PC-3 (cell line): ENCODE results near the gene OVAAL. TPM values are rescaled to one million over a fixed set of nuclear protein-coding genes. Genes with fewer than 3 reads are reported as not detected.

Experiments used
- ATAC-seq: fragments of 200-7000 bp; cut with Tn5 transposase; 2 replicates; pipeline ENCODE4 v1.9.1; 2020; ENCODE audit warnings: mild to moderate bottlenecking, moderate library complexity
- Bru-seq: library from RNA; stranded (reverse); fragments of 400-500 nt; gene quantifications from one replicate; lab custom pipeline; 2021; lab: Mats Ljungman, UMichigan
- BruChase-seq, 2 experiments: library from RNA; stranded (reverse); fragments of 400-500 nt; gene quantifications; one replicate each; lab custom pipeline; 2021; lab: Mats Ljungman, UMichigan
- BruUV-seq: library from RNA; stranded (reverse); fragments of 400-500 nt; replicated peaks from 2 replicates; lab custom pipeline; 2021; lab: Mats Ljungman, UMichigan
- CTCF ChIA-PET: fragments of 300-600 bp; sonication (Branson Sonifier 250); formaldehyde crosslinking; loops from one replicate; lab custom pipeline; 2022; ENCODE audit warnings: antibody characterized with exemption; lab: Charles Lee
- POLR2A ChIA-PET: fragments of 300-600 bp; sonication (Branson Sonifier 250); formaldehyde crosslinking; loops from one replicate; lab custom pipeline; 2022; ENCODE audit warnings: antibody characterized with exemption; ENCODE audit not compliant: unreplicated experiment; lab: Charles Lee
- DNase-seq: peaks from one replicate; pipeline ENCODE4 v3.0.0-alpha.2; 2015
- H2AFZ ChIP-seq: fragments of 300-600 bp; sonication (generic); 2 replicates; pipeline ENCODE4 v1.6.0; 2016; ENCODE audit warnings: antibody characterized with exemption, low read length
- H3F3A ChIP-seq: fragments of 300-600 bp; sonication (generic); one replicate; pipeline ENCODE4 v1.6.0; 2017; ENCODE audit warnings: antibody characterized with exemption, low read length, control low read depth, mild to moderate bottlenecking; ENCODE audit not compliant: unreplicated experiment
- H3K27ac ChIP-seq: fragments of 300-600 bp; sonication (generic); 2 replicates; pipeline ENCODE4 v1.5.1; 2016; ENCODE audit warnings: mild to moderate bottlenecking, low read length
- H3K27me3 ChIP-seq: fragments of 300-600 bp; sonication (generic); 2 replicates; pipeline ENCODE4 v1.6.1; 2016; ENCODE audit warnings: low read length, mixed read lengths
- H3K36me3 ChIP-seq: fragments of 300-600 bp; sonication (generic); 2 replicates; pipeline ENCODE4 v1.6.1; 2016; ENCODE audit warnings: low read depth, mixed run types, low read length, mixed read lengths
- H3K4me1 ChIP-seq: fragments of 300-600 bp; sonication (generic); 2 replicates; pipeline ENCODE4 v1.5.1; 2016; ENCODE audit warnings: low read length; ENCODE audit not compliant: insufficient read depth
- H3K4me2 ChIP-seq: fragments of 300-600 bp; sonication (generic); 2 replicates; pipeline ENCODE4 v1.6.0; 2016; ENCODE audit warnings: low read length
- H3K4me3 ChIP-seq: fragments of 300-600 bp; sonication (generic); 2 replicates; pipeline ENCODE4 v1.5.1; 2016; ENCODE audit warnings: mild to moderate bottlenecking, low read length, mixed read lengths
- H3K79me2 ChIP-seq: fragments of 300-600 bp; sonication (generic); 2 replicates; pipeline ENCODE4 v1.6.1; 2017; ENCODE audit warnings: low read length, mixed read lengths
- H3K9ac ChIP-seq: fragments of 300-600 bp; sonication (generic); 2 replicates; pipeline ENCODE4 v1.6.0; 2016; ENCODE audit warnings: mild to moderate bottlenecking, low read length
- H3K9me2 ChIP-seq: fragments of 300-600 bp; sonication (generic); replicated peaks from 2 replicates; pipeline ENCODE4 v1.6.1; 2016; ENCODE audit warnings: mixed run types, low read length, mixed read lengths
- H3K9me3 ChIP-seq: fragments of 300-600 bp; sonication (generic); 2 replicates; pipeline ENCODE4 v1.6.1; 2016; ENCODE audit warnings: low read length, mixed read lengths
- H4K20me1 ChIP-seq: fragments of 300-600 bp; sonication (generic); 2 replicates; pipeline ENCODE4 v1.6.1; 2016; ENCODE audit warnings: low read length, mixed read lengths
- CTCF ChIP-seq: fragments of 300-600 bp; sonication (generic); conservative IDR thresholded peaks from 2 replicates; pipeline ENCODE4 v1.5.1; 2017; ENCODE audit warnings: antibody characterized with exemption, low read depth, mild to moderate bottlenecking, low read length
- EZH2 ChIP-seq: fragments of 300-600 bp; sonication (generic); IDR thresholded peaks from one replicate; pipeline ENCODE4 v1.6.1; 2017; ENCODE audit warnings: antibody characterized with exemption, mild to moderate bottlenecking, low read length; ENCODE audit not compliant: unreplicated experiment
- EZH2phosphoT487 ChIP-seq: fragments of 300-600 bp; sonication (generic); IDR thresholded peaks from 2 replicates; pipeline ENCODE4 v1.6.1; 2018; ENCODE audit warnings: mild to moderate bottlenecking, antibody characterized with exemption, low read length, borderline replicate concordance
- intact Hi-C: fragments of 100-400 bp; cut with micrococcal nuclease; formaldehyde crosslinking; loops from 2 replicates; pipeline ENCODE4 v1.9.0; 2023
- long read RNA-seq: library from polyadenylated mRNA; unstranded; transcript quantifications from one replicate; pipeline ENCODE4 v2.0.0, GENCODE V29; 2021; ENCODE audit not compliant: unreplicated experiment
- total RNA-seq: library from RNA; depleted of rRNA; stranded (reverse); fragments of >200 nt; gene quantifications from 2 replicates; pipeline ENCODE4 v1.2.3, GENCODE V29; 2014; rRNA removed

Gene OVAAL
- total RNA-seq (not detected in 2 replicates), Bru-seq, nascent RNA (not detected), BruChase-seq, experiment 1, labeled RNA remaining after a 6-hour chase (percentile 6 among the genes with signal in this experiment), BruChase-seq, experiment 2, labeled RNA remaining after a 2-hour chase (not detected)
- long read RNA-seq: 0 reads

GRCh38 chr1:180558664-180559063 is at the start of gene OVAAL:
Gene OVAAL, plus strand, starts transcription at chr1:180558964.
- Histone ChIP-seq H3F3A (no peaks in the 10 kb centered on the region), H3K9me3 (no peaks in the 10 kb centered on the region), H3K36me3 (no peaks in the 10 kb centered on the region), H3K9ac (no peak within 1 kb of the TSS), H3K4me1 (0 out of 2 replicates have a peak, but pooled peaks cover 9% of the 10 kb centered on the region), H3K27me3 (no peaks in the 10 kb centered on the region), H3K9me2 (no peaks in the 10 kb centered on the region), H4K20me1 (no peaks in the 10 kb centered on the region), H2AFZ (no peak within 1 kb of the TSS), H3K4me3 (no peak within 1 kb of the TSS), H3K79me2 (no peaks in the 10 kb centered on the region), H3K27ac (no peak within 1 kb of the TSS), H3K4me2 (no peak within 1 kb of the TSS)
- BruUV-seq: no TSS peak
- CTCF ChIA-PET: no interaction called here
- no peak for TF ChIP-seq CTCF
- no peak for TF ChIP-seq EZH2phosphoT487
- TF ChIP-seq EZH2: no peak
- POLR2A ChIA-PET: no interaction called here
- DNase-seq (no peak), ATAC-seq (no peak)
- intact Hi-C loops: no loop called here

- Histone ChIP-seq H3F3A (no peaks in the 10 kb centered on the region), H2AFZ (no peak overlapping the region), H3K4me2 (peak overlapping the region; percentile 39; the same call in 1 of the 2 replicates), H3K4me1 (peaks cover 19% of the 10 kb centered on the region), H3K79me2 (no peaks in the 10 kb centered on the region), H4K20me1 (no peaks in the 10 kb centered on the region), H3K9me3 (no peaks in the 10 kb centered on the region), H3K4me3 (no peak overlapping the region), H3K27ac (peak overlapping the region; percentile 61; the same call in 1 of the 2 replicates), H3K9ac (no peak overlapping the region), H3K27me3 (no peaks in the 10 kb centered on the region), H3K36me3 (no peaks in the 10 kb centered on the region), H3K9me2 (no peaks in the 10 kb centered on the region)
- no TSS peak for BruUV-seq
- POLR2A ChIA-PET: no interaction called here
- CTCF ChIA-PET: no interaction called here
- intact Hi-C loops: loop anchor here (5.0 to 10.0 kb wide), 2 partner anchors 581 to 654 kb away; no protein-coding TSS in a partner anchor
- peak; percentile 71 for ATAC-seq
- peak; percentile 69 for DNase-seq
- TF ChIP-seq EZH2phosphoT487 (no peak), EZH2 (no peak), CTCF (no peak)
Measured at GRCh38 chr1:180510882-180511281, 47.9 kb upstream of the OVAAL start.

- no peak overlapping the region for H2AFZ ChIP-seq
- no TSS peak for BruUV-seq
- TF ChIP-seq EZH2: no peak
- no peak for TF ChIP-seq CTCF
- no peak for TF ChIP-seq EZH2phosphoT487
- H3K27ac ChIP-seq: no peak overlapping the region
- intact Hi-C loops: loop anchor here (5.0 to 10.0 kb wide), 2 partner anchors 579 to 651 kb away; no protein-coding TSS in a partner anchor
- ChIA-PET POLR2A (no interaction called here), CTCF (no interaction called here)
- H3K4me2 ChIP-seq: no peak overlapping the region
- no peaks in the 10 kb centered on the region for H3F3A ChIP-seq
- H3K9me2 ChIP-seq: no peaks in the 10 kb centered on the region
- H3K9ac ChIP-seq: no peak overlapping the region
- H3K4me1 ChIP-seq: peaks cover 9% of the 10 kb centered on the region; the same call in 1 of the 2 replicates
- no peaks in the 10 kb centered on the region for H3K9me3 ChIP-seq
- H3K4me3 ChIP-seq: no peak overlapping the region
- ATAC-seq: no peak
- no peaks in the 10 kb centered on the region for H3K27me3 ChIP-seq
- no peaks in the 10 kb centered on the region for H4K20me1 ChIP-seq
- DNase-seq: no peak
- H3K79me2 ChIP-seq: no peaks in the 10 kb centered on the region
- H3K36me3 ChIP-seq: no peaks in the 10 kb centered on the region
Measured at GRCh38 chr1:180513531-180513930, 45.2 kb upstream of the OVAAL start.
